GM21526 (cell line): ENCODE results near the gene ATXN7L1.

ENCODE experiments used
- ATAC-seq: cut with Tn5 transposase; IDR thresholded peaks from one replicate; pipeline ENCODE4 v1.9.1; 2021; ENCODE audit warnings: moderate library complexity; ENCODE audit not compliant: unreplicated experiment, low FRiP score

The ATXN7L1 gene, protein sequence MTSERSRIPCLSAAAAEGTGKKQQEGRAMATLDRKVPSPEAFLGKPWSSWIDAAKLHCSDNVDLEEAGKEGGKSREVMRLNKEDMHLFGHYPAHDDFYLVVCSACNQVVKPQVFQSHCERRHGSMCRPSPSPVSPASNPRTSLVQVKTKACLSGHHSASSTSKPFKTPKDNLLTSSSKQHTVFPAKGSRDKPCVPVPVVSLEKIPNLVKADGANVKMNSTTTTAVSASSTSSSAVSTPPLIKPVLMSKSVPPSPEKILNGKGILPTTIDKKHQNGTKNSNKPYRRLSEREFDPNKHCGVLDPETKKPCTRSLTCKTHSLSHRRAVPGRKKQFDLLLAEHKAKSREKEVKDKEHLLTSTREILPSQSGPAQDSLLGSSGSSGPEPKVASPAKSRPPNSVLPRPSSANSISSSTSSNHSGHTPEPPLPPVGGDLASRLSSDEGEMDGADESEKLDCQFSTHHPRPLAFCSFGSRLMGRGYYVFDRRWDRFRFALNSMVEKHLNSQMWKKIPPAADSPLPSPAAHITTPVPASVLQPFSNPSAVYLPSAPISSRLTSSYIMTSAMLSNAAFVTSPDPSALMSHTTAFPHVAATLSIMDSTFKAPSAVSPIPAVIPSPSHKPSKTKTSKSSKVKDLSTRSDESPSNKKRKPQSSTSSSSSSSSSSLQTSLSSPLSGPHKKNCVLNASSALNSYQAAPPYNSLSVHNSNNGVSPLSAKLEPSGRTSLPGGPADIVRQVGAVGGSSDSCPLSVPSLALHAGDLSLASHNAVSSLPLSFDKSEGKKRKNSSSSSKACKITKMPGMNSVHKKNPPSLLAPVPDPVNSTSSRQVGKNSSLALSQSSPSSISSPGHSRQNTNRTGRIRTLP

DNA sequence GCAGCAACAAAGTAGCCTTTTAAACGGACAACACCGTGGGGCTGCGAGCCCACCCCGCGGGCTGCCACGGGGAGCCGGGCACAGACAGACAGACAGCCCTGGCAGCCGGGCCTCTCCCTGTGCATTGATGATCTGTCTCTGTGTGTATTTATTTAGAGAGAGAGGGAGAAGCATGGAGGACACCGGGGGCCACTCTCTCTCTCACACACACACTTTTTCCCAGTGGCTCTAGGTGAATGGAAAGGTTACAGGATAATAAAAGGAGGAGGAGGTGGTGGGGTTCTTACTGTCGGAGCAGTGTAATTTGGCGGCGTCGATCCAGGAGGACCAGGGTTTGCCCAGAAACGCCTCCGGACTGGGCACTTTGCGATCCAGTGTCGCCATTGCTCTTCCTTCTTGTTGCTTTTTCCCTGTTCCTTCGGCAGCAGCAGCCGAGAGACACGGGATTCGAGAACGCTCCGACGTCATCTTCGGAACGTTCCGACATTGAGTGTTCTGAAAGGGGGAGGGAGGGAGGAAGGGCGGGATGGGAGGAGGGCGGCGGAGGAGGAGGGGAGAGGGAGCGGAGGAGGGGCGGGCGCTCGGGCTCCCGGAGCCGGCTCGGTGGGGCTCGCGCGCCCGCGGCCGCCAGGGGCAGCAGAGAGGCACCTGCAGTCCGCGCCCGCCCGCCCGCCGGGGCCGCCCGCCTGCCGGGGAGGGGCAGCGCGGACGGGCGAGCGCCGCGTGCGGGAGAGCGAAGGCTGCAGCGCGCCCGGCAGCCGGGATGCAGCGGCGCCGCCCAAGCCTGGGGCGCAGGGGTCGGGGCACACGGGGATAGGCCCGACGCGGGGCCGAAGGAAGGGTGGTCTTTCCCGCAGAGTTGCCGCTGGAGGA lies at the start of gene ATXN7L1:
TSS of gene ATXN7L1 (minus strand) at position 509 of the 873 bp plus-strand sequence. CDS start at position 468, 41 bp downstream.
- ATAC-seq: peak; percentile 89

DNA sequence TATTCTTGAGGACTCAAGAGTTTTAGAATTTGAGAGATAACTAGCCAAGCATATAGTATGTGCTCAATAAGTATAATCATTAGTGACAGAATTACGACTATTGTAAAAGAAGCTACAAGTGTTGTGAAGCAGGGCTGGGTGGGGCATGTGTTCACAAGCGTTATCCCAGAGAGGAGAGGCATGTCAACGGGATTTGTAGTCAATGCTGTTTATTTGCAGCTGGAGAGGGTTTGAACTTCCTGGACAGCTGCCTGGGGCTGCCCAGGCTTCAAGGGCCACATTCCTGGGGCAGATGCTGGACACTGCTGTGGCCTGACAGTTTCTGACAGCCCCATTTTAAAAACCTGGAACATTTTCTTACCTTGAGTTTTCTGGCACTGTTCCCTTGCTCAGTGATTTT lies 49.7 kb upstream of the ATXN7L1 start:
- ATAC-seq: no peak

DNA sequence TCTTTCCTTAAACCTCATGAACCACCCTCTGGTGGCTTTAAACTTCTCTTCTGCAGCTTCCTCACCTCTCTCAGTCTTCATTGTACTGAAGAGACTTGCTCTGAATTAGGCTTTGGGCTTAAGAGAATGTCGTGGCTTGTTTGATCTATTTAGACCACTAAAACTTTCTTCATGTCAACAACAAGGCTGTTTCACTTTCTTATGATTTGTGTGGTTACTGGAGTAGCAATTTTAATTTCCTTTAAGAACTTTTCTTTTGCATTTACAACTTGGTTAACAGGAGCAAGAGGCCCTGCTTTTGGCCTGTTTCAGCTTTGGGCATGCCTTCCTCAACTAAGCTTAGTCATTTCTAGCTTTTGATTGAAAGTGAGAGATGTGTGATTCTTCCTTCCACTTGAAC lies 48.5 kb upstream of the ATXN7L1 start:
- no peak for ATAC-seq

DNA sequence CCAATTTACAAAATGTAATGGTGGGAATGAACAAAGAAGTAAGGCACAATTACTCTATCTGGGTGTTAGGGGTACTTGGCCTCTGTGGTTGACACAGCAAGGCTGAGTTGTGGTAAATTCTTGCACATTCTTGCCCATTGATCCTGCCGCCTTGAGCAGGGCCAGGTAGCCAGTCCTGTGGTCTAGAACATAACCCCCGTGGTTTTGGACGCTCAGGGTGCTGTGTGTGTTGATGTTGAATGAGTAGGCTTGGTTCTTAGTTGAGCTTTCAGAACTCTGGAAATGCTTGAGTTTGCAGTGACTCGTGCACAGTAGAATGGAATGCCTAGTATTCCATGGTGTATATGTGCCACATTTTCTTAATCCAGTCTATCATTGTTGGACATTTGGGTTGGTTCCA lies 44.4 kb upstream of the ATXN7L1 start:
- ATAC-seq: no peak

DNA sequence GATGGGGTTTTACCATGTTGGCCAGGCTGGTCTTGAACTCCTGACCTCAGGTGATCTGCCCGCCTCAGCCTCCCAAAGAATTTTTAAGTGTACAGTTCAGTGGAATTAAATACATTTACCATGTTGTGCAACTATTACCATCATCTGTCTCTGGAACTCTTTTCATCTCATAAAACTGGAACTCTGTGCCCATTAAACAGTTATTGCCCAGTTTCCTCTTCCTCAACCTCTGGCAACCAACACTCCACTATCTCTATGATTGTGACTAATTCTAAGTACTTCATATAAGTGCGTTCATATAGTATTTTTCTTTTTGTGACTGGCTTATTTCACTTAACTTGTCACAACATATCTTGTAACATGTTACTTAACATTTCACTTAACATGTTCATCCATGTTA lies 41.3 kb upstream of the ATXN7L1 start:
- no peak for ATAC-seq

- ATAC-seq: no peak
Observed at GRCh38 chr7:105916603-105917002, 40.2 kb upstream of the ATXN7L1 start.

GRCh38 chr7:105913947-105914346 lies 37.5 kb upstream of the ATXN7L1 start:
- ATAC-seq: no peak

- no peak for ATAC-seq
Observed at GRCh38 chr7:105911961-105912575, 35.7 kb upstream of the ATXN7L1 start.

DNA sequence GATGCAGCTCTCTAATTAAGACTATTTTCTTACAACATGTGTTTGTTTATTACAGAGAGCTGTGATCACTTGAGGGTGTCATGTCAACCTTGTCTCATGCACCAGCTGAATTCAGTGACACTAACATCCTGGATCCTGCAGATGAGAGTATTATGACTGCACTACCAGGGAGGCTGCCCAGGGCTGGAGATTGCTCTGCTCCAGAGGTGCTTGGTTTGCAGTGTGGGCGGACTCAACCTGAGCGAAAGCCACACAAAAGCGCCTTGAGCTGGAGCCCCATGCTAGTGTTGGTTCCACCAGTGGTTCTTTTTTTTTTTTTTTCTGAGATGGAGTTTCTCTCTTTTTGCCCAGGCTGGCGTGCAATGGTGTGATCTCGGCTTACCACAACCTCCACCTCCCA lies 33.8 kb upstream of the ATXN7L1 start:
- ATAC-seq: no peak

- no peak for ATAC-seq
Observed at GRCh38 chr7:105909742-105910141, 33.3 kb upstream of the ATXN7L1 start.

DNA sequence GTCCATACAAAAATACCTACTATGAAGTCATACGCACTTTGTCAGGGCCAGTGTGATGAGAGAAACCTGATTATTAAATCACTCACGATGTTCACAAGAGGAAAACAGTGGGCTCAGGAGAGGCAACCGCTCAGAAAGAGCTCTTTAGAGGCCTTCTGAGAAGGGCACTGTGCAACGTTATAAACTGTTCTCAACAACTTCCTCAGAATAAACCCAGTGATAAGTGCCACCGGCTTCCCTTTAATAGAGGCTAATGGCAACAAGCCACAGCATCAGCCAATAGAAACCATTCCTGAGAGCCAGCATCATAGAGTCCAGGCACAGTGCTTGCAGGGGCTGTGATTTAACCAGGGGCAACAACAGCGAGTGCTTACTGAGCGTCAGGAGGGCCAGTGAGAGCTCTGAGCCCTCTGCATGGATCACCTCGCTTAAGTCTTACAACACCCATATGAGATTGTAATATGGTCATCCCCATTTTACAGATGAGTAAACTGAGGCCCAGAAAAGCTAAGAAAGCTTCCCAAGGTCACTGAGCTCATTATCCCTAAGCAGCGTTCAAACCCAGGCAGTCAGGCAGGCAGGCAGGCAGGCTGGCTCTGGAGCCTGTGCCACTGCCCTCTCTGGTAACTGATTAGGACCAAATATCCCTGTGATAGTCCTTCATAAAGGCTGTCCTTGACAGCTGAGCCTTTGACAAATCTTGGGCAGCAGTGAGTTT lies 30.9 kb upstream of the ATXN7L1 start:
- no peak for ATAC-seq

DNA sequence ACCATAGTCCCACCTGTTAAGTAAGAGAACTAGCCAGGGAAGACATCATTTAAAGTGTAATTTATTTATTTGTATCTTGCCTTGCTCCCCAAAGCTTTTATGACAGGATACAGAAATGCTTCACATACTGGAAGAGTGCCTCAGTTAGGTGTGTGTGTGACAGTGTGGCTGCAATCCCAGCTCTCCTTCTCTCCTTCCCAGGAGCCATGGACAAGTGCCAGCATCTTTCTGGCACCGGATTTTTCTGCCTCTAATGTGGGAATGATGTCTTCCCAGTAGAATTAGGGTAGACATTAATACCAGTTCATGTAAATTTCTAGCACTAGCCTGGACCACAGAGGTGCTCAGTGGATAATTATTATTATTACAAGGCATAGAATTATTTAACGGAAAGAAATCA lies 30.3 kb upstream of the ATXN7L1 start:
- ATAC-seq: no peak

DNA sequence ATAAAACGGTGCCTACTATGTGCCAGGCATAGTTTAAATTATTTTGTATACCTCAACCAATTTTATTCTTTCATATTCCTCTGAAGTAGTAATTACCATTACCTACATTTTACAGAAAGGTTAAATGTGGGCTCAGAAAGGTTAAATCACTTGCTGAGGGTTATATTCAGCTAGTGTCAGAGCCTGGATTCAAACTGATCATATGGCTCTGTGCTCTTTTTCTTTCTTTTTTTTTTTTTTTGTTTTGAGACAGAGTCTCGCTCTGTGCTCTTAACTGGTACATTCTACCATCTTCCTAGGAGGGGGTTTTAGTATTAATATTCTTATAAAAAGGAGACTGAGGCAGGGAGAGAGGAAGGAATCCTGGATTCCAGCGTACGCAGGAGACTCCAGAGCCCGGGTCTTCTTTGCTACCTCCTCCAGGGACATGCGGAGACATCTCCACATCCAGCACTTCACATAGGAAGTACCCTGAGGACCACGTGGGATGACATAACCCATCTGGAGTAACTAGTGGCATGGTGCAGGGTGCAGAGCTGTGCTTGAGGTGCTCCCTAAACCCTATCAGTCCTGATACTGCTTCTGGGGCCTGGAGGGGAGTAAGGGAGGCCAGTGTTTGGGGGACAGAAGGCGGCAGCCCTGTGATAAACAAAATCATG lies 29.6 kb upstream of the ATXN7L1 start:
- ATAC-seq: no peak

GRCh38 chr7:105905209-105905909 lies 29.0 kb upstream of the ATXN7L1 start:
- no peak for ATAC-seq

DNA sequence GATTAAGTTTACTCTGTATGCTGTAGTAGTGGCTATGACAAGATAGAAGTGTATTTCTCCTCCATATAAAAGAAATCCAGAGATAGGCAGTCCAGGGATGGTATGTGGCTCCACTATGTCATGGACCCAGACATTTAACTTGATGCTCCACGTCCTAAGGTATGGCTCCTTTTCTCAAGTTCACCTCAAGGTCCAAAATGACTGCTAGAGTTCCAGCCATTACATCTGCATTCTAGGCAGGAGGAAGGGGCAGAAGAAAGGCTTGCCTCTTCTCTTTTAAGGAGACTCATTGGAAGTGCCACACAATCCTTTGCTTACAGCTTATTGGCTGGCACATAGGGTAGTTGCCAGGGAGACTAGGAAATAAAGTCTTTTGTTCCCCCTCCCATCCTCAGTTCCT lies 27.7 kb upstream of the ATXN7L1 start:
- no peak for ATAC-seq

- no peak for ATAC-seq
Observed at GRCh38 chr7:105902325-105902911, 26.0 kb upstream of the ATXN7L1 start.

DNA sequence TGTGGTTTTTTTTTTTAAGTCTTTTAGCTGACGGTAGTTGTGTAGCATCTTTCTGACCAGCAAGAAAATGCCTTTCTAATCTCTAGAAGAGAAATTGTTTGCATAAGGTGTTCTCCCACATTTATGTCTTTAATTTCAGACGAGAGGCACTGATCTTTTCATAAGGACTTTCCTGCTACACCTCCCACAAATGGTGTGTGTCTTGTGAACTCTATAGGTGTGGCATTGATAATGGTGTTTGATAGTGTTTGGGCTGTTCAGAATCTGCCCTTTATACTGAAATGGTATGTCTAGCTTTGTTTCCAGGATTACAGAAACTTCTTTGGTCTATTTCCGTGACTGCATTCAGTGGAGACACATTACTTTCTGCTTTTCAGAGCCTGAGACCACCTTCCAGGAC lies 21.6 kb upstream of the ATXN7L1 start:
- ATAC-seq: no peak

GRCh38 chr7:105896407-105896911 lies 20.1 kb upstream of the ATXN7L1 start:
- ATAC-seq: no peak
